Epithelial cell of prostate (primary cell): ENCODE results near the gene SS18L1.
"Not testable (repeated sequence)": the region's sequence is repeated elsewhere in the genome, so short reads cannot be mapped to it uniquely, and the experiment has no call there.

Experiments used
- DNase-seq: peaks from one replicate; pipeline ENCODE4 v3.0.0-alpha.2; 2011; ENCODE audit warnings: low read depth, low spot score
- H3K27ac ChIP-seq: fragments of 450-650 bp; 2 replicates; pipeline ENCODE4 v1.5.1; 2017; ENCODE audit warnings: mild to moderate bottlenecking

The SS18L1 gene, protein sequence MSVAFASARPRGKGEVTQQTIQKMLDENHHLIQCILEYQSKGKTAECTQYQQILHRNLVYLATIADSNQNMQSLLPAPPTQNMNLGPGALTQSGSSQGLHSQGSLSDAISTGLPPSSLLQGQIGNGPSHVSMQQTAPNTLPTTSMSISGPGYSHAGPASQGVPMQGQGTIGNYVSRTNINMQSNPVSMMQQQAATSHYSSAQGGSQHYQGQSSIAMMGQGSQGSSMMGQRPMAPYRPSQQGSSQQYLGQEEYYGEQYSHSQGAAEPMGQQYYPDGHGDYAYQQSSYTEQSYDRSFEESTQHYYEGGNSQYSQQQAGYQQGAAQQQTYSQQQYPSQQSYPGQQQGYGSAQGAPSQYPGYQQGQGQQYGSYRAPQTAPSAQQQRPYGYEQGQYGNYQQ

DNA sequence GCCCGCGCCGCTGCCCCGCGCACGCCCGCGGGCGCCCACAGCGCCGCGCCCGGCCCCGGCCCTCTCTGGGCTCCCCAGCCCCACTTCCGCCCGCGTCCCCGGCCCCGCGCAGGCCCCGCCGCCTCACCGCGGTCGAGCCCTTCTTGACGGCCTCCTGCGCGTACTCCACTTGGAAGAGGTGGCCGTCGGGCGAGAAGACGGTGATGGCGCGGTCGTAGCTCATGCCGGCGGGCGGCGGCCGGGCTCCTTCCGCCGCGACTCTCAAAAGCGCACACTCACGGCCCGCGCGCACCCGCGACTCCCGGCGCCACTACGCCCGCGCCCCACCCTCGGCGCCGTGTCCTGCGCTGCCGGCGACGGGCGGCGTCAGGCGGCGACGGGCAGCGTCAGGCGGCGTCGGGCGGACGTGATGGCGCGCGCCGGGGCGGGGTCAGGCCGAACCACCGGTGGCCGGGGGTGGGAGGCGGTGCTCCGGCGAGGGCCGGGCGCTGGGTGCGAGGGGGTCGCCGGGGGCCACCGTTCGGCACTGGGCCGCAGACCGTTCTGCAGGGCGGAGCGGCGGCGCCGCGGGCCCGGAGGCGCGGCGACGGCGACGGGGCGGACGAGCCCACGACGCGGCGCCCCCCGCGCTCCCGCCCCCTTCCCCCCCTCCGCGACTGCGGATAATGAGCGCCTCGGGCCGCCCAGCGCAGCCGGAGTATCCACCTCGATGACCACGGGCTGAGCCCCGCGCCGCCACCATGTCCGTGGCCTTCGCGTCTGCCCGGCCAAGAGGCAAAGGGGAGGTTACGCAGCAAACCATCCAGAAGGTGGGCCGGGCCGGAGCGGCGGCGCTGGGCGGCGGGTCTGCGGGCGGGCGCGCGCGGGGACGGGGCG, at the start of gene SS18L1, which contains the start of gene PSMA7:
Gene SS18L1, plus strand, starts transcription at position 689 of the 876 bp plus-strand sequence. Its CDS starts 52 bp downstream, at position 741.
Gene PSMA7, minus strand, starts transcription at position 314 of the 876 bp plus-strand sequence. Its CDS starts 91 bp downstream, at position 223.
- no peak for DNase-seq
- H3K27ac ChIP-seq: peak within 1 kb of the TSS; percentile 84

DNA sequence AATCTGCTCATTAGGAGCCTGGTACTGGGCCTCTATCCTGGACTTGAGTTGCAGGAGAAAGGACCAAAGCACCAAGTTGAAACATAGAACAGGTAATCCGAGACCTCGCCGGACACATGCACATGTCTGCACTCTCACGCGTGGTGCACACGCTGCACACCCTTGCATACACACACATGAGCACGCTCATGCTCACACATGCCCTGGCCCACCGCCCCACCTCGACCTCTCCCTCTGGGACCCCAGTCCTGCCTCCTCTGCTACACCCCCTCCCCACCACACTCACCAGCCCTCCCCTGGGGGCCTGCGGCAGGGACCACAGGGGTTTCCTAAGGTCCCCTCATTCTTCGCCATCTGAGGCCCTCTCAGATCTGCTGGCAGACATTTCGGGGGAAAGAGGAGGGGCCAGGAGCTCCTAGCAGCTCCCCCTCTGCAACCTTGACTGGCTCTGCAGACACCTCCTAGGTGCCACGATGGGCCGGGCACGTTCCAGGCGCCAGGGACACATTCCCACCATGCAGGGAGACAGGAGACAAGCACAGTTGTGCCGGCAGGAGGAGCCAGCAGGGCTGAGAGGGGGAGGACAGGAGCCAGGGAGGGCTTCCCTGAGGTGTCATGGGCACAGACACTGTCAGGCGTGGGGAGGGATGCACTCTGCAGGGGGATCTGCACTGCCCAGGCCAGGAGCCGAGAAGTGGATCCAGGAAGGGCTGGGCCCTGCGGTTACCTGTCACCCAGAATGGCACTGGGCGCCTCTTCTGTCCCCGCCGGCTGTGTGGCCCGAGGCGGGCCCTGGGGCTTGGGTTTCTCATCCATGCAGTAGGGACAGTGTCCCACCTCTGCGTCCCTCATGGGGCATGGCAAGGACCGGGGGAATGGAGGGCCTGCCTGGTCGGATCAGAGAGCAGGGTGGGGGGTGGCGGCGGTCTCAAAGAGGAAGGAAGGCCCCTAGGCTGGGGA, 46.9 kb upstream of the SS18L1 start:
- H3K27ac ChIP-seq: no peak overlapping the region
- no peak for DNase-seq

DNA sequence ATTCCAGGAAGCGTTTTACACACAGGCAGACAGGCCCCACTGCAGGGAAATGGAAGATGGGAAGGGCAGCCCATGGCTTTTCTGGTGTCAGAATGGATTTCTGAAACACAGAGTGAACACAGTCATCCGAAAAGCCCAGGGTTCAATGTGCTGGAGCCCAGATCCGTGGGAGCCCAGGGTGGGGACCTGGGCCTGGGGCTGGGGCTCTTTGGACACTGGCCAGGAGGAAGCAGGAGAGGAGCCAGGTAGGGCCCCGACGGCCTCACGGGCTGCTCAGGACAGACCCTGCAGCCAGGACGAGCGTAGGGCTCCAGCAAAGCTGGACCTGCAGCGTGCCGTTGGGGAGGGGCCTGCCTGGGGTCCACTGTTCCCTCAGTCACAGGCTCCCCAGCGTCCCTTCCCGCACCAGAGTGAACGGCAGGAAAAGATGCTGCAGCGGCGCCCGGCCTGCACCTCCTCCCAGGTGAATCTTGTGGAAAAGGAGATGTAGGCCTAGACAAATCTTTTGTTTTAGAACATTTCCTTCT, 45.6 kb upstream of the SS18L1 start:
- DNase-seq: no peak
- H3K27ac ChIP-seq: no peak overlapping the region

DNA sequence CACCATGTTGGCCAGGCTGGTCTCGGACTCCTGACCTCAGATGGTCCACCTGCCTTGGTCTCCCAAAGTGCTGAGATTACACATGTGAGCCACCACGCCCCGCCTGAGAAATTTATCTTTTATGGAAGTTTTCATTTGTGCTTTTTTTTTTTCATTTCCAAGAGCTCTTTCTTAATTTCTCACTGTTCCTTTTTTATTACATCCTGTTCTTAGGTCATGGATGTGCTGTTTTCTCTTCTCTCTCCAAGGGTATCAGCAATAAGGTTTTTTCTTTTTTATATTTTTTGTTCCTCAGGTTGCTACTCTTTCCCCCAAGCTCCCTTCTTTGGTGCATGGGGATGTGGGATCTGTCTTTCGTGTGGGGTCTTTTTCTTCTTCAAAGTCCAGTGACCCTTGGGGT, 42.5 kb upstream of the SS18L1 start:
- H3K27ac ChIP-seq: no peak overlapping the region
- no peak for DNase-seq

DNA sequence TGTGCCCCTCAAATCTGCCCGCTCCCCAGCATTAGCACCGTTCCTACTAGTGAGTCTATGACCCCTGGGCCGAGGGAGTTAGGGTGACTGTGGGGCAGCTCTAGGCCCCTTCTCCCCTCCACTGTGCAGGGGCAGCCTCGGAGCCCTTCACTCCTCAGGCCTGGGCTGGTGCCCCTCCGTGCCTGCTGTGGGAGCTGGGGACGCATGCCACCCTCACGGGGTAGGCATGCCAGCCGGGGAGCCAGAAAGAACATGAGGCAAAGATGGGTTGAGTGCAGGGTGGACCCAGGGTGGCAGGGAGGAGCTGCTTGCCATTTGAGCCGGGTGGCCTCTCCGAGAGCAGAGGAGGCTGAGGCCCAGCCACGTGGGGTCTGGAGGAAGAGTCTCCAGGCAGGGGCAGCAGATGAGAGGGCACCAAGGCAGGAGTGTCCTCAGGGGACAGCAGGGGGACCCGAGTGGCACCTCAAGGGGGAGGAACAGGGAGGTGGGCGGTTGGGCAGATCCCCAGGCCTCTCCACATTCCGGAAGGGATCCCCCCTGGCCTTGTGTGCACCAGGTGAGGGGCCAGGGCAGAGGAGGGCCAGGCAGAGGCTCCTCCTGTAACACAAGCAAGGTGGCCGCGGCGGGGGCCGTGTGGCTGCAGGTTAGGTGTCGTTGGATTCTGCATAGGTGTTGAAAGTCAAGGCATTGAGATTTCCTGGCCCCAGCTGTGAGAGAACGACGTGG, 39.9 kb upstream of the SS18L1 start:
- no peak for DNase-seq
- H3K27ac ChIP-seq: no peak overlapping the region

DNA sequence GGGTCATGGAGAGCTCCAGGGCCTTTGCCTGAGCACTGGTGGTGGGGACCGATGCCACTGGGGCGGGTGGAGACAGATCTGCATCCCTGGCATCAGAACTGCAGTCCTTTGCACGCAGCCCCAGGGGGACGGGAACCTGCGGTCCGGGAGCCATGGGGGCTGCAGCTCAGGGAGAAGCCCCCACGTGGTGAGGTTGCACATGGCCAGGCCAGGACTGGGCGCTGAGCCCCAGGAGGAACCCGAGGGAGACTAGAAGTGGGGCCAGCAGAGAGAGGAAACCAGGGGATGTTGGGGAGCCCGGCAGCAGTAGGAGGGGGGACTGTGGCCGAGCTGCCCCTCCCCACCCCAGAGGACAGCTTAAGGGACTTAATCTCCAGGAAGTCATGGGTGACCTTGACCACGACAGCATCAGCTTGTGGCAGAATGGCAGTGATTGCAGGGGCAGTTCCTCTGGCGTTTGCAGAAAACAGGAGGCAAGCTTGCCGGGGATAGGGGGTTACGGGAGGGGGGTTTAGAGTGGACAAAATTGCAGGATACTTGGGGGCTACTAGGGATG, 39.3 kb upstream of the SS18L1 start:
- H3K27ac ChIP-seq: no peak overlapping the region
- DNase-seq: no peak

DNA sequence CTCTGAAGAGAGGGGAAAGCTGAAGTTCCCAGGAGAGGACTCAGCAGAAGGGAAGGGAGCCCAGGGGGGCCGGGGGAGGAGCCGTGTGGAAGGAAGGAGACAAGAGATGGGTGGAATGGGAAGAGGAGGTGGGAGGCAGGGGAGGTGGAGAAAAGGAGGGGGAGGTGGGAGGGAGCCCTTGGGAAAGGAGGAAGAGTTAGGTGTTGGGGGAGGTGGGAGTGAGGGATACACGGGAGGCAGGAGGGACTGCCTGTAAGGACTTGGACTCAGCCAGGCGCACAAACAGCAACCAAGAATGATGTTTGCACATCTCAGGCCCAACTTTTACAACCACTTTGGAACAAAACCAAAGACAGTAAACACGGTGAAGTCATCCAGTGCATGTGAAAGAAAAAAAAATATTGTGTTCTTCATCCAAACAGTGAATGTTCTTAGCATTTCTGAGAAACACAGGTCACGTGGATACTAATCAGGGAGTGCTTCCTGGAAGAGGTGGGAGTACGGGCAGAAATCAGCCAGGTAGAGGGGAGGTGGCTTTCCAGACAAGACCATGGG, 38.7 kb upstream of the SS18L1 start:
- H3K27ac ChIP-seq: no peak overlapping the region
- DNase-seq: no peak

DNA sequence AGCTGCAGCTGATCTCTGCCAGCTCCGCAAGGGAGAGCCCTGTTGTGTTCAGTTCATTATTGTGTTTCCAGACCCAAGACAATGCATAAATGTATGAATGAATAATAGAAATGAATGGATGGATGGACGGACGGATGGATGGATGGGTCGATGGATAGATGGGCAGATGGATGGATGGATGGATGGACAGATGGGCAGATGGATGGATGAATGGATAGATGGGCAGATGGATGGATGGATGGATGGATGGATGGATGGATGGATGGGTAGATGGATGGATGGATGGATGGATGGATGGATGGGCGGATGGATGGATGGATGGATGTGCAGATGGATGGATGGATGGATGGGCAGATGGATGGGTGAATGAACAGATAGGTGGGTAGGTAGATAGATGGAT, 38.0 kb upstream of the SS18L1 start:
- H3K27ac ChIP-seq: no peak overlapping the region
- DNase-seq: no peak

DNA sequence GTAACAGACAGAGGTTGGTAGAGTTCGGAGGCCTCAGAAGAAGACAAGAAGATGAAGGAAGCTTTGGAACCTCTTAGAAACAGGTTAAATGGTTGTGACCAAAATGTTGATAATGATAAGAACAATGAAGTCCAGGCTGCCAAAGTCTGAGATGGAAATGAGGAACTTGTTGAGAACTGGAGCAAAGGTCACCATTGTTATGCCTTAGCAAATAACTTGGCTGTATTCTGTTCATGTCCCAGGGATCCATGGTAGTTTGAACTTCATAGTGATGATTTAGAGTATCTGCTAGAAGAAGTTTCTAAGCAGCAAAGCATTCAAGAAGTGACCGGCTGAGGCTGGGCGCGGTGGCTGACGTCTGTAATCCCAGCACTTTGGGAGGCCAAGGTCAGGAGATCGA, 32.4 kb upstream of the SS18L1 start:
- no peak overlapping the region for H3K27ac ChIP-seq
- no peak for DNase-seq

DNA sequence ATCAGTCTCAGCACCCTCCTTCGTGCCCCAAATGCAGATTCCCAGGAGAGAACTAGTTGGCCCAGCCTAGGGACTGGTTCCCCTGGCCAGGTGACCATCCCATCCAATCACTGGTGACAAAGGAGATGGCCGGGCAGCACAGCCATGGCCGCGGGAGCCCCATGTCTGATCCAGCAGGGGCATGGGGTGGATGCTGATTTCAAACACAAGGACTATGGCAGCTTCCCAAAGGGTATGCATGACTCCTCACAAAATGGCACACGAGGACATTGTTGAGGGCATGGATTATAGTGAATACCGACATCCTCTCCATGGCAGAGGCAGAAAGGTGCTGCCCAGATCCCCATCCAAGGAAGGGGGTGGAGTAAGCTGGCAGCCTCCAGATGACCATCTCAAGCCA, 31.2 kb upstream of the SS18L1 start:
- no peak overlapping the region for H3K27ac ChIP-seq
- no peak for DNase-seq

DNA sequence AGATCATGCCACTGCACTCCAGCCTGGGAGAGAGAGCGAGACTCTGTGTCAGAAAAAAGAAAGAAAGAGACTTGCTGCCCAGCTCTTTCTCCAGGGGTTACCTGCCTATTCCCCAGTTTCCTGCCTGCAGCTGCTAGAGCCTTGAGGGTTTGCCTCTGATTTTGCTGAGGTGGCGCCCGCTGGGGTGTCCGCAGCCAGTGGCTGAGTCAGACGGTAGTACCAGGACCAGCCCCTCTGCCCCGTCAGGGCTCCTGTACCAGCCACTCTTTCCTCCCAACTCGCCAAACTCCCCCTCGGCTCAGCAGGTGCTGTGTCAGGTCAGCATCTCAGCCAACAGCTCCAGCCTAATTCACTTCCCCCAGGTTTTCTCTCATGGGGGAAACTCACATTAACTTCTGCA, 28.7 kb upstream of the SS18L1 start:
- DNase-seq: no peak
- H3K27ac ChIP-seq: no peak overlapping the region

DNA sequence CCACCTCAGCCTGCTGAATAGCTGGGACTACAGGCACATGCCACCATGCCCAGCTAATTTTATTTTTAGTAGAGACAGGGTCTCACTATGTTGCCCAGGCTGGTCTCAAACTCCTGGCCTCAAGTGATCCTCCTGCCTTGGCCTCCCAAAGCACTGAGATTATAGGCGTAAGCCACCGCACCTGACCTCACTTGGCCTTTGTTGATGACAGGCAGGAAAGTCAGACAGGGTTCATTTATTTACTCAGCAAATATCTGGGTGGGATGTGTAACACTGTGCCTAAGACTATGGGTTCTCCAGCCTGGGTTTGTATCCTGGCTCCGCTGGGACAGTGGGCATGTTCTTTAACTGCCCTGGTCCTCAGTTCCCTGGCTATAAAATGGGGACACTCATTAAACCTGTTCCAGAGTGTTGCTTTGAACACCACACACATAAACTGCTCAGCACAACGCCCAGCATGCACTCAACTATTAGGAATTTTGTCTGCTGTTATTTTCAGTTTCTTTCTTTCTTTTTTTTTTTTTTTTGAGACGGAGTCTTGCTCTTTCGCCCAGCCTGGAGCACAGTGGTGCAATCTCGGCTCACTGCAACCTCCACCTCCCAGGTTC, 27.7 kb upstream of the SS18L1 start:
- H3K27ac ChIP-seq: not testable (repeated sequence)

DNA sequence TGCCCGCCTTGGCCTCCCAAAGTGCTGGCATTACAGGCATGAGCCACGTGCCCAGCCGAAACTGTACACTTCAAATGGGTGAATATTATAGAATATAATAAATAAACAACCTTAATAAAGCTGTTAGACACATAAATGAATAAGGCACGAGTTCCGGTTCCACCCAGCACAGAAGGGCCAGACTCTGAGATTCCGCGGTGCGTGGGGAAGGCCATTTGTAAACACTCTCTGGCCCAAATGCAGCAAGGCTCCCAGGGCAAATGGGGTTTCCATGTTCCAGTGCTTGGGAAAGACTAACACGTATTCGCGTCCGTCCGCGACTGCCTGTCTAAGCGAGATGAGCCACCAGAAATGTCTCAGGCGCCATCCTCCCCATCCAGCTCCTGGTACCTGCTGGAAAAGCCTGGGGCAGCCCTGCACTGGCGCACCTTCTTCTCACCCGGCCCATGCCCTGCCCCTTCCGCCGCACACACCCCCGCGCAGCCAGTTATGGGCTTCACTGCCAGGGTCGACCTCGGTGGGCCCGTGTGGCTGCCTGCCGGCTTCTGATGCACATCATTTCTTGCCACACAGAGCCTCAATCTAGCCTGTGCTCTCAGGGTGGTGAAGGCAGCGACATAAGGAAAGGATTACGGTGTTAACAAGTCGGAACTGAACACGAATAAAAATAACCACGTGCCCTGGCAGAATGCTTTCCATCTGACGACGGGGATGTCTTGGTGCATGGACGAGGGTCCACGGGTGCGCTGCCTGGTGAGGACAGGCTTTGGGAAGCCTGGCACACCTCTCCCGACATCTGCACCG, 26.8 kb upstream of the SS18L1 start:
- no peak for DNase-seq
- no peak overlapping the region for H3K27ac ChIP-seq

More for the DNA sequence above, 27.7 kb upstream of the SS18L1 start:
- not testable (repeated sequence) for DNase-seq

DNA sequence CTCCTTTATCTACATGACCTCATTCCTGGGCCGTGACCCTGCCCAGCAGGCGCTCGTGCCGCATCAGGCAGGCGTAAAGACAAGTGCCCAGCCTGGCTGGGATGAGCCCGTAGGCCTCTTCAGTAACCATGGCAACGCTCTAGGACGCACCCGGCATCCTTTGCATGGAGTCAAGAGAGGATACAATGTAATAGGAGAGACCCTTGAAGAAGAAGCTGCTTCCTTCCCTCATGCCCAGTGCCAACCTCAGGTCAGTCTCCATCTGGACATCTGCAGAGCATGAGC, 26.3 kb upstream of the SS18L1 start:
- DNase-seq: no peak
- H3K27ac ChIP-seq: no peak overlapping the region

DNA sequence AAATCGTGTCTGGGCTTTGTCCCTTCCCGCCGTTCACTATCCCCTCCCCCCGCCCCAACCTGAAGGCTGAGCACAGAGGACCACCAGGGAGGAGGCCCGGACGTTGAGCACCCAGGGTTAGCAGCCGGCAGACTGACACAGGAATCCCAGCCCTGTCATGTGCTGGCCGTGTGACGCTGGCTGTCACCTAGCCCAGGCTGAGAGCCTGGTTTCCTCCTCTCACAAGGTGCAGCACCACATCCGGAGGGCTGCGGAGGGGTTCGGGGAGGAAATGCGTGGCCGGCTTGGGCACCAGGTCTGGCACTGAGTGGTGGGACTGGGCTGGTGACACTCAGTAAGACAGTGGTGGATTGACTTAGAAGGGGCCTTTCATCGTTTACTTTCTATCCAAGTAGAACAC, 25.9 kb upstream of the SS18L1 start:
- H3K27ac ChIP-seq: no peak overlapping the region
- DNase-seq: no peak

DNA sequence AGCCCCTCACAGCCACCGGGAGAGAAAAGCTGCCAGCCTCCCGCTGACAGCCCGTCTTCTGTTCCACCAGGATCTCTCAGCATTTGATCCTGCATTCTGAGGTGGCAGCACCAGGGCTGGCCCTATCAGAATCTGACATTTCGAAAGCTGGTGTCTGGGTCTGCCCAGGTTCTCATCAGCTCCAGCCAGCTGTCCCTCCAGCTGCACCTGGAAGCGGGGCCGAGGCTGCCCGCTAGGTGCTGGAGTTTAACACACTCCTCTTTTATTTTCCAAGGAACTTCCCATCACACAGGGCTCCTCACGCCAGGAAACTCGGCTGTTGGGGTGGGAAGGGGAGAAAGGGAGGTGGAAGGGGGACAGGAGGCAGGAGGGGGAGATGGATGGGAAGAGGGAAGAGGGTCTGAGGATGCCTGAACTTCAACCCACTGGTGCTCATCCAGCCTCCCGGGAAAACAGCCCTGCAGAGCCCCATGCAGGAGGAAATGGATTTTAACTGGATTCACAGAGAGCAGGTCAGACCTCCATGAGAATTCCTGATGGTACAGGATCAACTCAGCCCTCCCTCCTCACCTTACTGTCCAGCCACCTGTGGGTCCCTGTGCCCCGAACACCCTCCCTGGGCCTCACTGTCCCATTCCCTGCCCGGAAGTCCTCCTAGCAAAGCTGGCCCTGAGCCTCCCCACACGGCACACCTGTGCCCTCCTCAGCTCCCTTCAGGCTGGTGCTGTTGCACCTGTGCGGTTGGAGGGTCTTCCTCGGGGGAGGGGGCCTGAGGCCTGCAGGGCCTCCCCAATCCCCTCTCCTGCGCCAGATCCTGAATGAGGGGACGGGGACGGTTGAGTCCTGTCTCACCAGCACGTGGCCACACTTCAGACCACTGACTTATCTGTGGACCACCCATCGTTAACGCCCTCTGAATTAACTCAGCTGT, 25.2 kb upstream of the SS18L1 start:
- no peak for DNase-seq
- no peak overlapping the region for H3K27ac ChIP-seq

DNA sequence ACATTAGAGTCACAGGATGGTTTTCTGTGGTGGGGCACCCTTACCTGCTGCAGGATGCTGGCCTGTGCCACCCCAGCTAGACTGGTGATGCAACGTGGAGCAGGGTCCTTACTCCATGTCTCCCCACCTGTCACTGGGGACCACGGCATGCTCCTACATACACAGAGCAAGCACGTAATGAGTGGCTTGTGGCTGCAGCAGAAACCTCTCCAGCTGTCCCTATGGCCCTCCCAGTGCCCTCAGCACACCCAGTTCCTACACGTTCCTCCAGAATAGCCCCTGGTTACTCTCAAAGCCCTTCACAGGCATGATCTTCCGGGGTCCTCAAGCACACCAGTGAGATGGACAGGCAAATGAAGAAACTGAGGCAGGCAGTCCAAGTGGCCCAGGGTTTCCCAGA, 24.5 kb upstream of the SS18L1 start:
- no peak for DNase-seq
- H3K27ac ChIP-seq: no peak overlapping the region
